GM21528 (cell line): Measurements from ENCODE around the gene GPC5.
"Not testable (repeated sequence)": the region's sequence is repeated elsewhere in the genome, so short reads cannot be mapped to it uniquely, and the experiment has no call there.

Experiments used
- ATAC-seq: cut with Tn5 transposase; IDR thresholded peaks from one replicate; pipeline ENCODE4 v1.9.1; 2021; ENCODE audit warnings: mild to moderate bottlenecking, moderate library complexity; ENCODE audit not compliant: unreplicated experiment, low FRiP score

The GPC5 gene

DNA sequence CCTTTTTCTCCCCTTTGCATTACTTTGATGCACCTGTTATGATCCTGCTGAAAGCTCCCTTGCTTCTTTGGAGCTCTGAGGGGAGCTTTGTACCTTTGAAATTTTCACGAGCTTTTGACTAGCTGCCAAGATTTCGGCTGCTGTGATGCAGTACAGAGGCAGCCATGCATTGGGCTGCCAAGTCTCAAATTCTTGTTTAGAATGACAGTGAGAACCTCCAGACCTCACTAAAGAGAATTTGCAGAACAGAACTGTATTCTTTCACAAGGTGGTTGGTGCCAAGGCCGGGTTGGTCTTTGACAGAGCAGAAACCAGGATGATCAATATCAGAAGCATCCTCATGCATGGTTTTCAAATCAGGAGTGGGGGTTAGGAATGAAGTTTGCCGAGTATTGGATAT lies 414.8 kb downstream of the GPC5 start:
- no peak for ATAC-seq

- ATAC-seq = no peak
Observed at GRCh38 chr13:91816263-91816807, 417.9 kb downstream of the GPC5 start.

GRCh38 chr13:91817250-91817649 lies 418.8 kb downstream of the GPC5 start:
- no peak for ATAC-seq

DNA sequence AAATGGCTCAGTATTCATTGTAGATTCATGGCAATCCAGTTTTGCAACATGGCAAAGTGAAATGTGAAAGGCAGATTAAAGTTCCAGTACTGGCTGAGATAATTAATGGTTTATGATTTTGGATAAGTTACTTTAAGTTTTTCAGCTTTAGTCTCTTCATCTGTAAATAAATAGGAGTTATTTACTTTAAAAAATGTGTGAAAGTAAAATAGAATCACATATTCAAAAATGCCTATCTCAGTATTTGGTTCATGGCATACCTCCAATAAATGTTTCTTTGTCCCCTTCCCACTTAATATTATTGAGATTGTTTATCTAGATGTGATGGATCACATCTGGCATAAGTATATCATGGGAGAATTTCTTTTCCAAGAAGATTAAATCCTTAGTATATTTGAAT lies 426.0 kb downstream of the GPC5 start:
- no peak for ATAC-seq

DNA sequence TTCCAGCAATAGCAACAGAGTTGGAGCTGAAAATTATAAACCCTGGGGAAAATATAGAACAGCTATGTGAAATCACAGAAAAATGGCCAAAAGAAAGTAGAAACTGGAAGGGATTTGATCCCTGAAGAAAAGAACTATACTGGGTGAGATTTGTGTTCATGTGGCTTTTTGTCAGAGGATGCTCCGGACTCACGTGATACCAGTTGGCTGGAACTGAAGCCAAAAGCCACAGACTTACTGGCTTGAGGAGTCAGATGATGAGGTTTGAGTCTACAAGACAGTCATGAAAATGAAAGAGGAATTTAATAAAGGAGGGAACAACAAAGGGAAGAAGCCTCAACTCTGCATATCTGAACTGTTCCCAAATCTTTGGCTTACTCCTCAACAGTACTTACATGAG lies 427.1 kb downstream of the GPC5 start:
- ATAC-seq = no peak

GRCh38 chr13:91836553-91836952 lies 438.1 kb downstream of the GPC5 start:
- no peak for ATAC-seq

DNA sequence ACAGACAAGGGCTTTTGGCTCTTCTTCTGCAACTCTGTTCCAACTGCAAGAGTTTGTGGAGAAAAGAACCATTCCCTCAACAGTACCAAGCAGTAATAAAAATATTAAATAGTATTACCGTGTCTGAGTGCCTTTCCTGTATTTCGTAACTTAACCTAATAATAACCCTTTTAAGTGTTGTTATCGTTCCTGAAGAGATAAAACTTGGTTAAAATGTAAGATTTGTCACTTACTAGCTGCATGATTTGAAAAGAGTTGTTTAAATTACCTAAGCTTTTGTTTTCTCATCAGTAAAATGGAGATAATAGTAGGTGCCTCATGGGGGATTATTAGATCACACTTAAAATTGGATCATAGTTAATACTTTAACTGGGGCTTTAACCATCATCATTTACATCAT lies 447.2 kb downstream of the GPC5 start:
- no peak for ATAC-seq

DNA sequence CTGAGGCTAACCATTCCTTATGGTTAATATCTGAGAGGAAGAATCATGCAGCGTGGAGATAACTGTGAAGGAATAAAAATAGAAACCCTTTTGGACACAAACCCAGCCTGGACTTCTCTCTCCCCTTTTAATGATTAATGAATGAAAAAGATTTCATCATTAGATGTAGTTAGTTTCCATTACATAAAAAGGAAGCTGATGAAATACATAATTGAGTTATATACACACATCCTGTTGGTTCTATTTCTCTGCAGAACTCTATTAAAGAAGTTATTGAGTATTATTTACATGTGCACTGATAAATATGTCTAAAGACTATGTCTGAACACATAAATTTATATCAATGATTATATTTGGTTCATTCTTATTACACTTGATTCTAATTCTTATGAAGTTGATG lies 465.3 kb downstream of the GPC5 start:
- no peak for ATAC-seq

DNA sequence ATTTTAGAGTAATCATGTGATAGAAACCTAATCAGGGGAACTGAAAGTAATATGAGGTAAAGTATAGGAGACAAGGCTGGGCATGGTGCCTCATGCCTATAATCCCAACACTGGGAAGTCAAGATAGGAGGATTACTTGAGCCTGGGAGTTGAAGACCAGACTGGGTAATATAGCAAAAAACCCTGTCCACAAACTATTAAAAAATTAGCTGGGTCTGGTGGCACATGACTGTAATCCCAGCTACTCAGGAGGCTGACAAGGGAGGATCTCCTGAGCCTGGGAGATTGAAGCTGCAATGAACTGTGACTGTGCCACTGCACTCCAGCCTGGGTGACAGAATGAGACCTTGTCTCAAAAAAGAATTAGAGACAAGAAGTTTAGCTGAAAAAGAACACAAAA lies 469.9 kb downstream of the GPC5 start:
- no peak for ATAC-seq

- ATAC-seq = no peak
Observed at GRCh38 chr13:91878491-91878890, 480.1 kb downstream of the GPC5 start.

DNA sequence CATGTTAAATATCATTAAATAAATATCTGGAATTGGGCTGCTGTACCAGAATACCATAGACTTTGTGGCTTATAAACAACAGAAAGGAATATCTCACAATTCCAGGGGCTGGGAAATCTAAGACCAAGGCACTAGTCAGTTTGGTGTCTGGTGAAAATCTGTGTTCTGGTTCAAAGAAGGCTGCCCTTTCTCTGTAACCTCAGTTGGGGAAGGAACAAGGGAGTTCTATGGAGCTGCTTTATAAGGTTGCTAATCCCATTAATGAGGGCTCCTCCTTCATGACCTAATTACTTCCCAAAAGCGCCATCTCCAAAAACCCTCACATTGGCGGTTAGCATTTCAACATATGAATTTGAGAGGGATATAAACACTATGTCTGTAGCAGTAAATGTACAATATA lies 480.9 kb downstream of the GPC5 start:
- ATAC-seq = no peak

GRCh38 chr13:91882918-91883317 lies 484.5 kb downstream of the GPC5 start:
- no peak for ATAC-seq

DNA sequence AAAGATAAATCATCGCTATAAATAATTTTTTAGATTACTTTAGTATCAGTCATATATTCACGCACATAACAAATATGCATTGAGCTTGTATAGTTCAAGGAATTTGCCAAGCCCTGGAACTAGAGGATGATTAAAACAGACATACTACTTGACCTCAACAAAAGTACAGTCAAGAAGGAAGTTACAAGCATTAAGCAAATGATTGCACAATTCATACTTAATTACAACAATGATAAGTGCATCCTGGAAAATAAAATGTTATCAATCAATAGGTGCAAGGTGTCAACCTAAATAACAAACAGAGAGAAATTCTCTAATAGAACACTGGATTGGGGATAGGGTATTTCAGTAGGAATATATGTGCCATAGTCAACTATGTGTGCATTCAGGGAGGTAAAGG lies 491.2 kb downstream of the GPC5 start:
- ATAC-seq = no peak

GRCh38 chr13:91891141-91891540 lies 492.7 kb downstream of the GPC5 start:
- ATAC-seq = no peak

GRCh38 chr13:91893040-91893439 lies 494.6 kb downstream of the GPC5 start:
- ATAC-seq = no peak

- no peak for ATAC-seq
Observed at GRCh38 chr13:91894316-91894715, 495.9 kb downstream of the GPC5 start.

- no peak for ATAC-seq
Observed at GRCh38 chr13:91896547-91896946, 498.1 kb downstream of the GPC5 start.

DNA sequence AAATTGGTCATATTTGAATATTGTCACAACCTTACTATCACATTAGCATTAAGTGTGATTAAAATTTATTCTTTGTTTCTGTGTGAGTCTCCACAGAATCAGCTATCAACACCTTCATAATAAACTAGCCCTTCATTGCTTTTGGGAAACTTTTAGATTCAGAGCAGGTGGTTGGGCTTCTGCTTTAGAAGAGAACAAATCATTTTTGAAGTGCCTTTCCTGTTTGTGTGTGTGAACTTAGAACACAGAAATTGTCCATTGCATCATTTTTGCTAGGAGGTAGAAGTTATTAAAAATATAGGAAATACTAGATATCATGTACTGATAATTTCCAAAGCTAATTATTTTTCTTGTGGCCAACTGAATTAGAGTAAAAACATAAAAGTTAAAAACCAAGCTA lies 500.6 kb downstream of the GPC5 start:
- not testable (repeated sequence) for ATAC-seq

DNA sequence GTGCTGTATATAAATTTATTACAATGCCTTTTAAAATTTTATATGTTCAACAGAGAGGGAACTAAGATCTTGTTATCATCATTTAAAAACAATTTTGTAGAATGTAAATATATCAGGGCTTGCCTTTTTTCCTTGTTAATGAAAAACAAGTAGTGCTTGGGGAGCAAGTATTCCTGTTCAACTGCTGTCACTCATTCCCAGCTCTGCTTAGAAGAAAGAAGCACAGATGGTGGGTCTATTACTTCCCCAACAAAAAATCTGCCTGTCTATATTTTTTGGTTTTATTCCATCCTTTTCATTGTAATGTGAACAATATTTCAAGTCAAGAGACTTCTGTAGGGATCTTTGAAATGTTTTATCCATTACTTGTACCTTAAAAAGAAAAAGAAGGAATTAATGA lies 503.9 kb downstream of the GPC5 start:
- no peak for ATAC-seq

GRCh38 chr13:91904005-91904404 lies 505.6 kb downstream of the GPC5 start:
- ATAC-seq = peak; percentile 83

GRCh38 chr13:91904597-91904996 lies 506.2 kb downstream of the GPC5 start:
- peak; percentile 67 for ATAC-seq

DNA sequence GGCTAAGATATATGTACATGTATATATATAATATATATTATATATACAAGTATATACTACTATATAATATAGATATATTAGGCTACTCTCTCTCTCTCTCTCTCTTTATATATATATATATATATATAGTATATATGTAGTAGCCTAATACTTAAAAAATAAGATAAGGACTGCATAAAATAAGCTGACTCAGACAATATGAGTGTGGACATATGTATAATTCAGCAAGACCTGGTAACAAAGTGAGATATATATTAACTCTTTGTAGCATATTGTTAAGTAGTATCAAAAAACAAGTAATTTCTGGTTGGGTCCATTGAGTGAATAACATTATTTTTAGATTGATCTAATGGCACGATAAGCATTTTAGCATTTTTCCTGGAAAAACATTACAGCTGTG lies 509.0 kb downstream of the GPC5 start:
- ATAC-seq = no peak

GRCh38 chr13:91909617-91910016 lies 511.2 kb downstream of the GPC5 start:
- ATAC-seq = no peak
